Activated T-helper 1 cell treated with anti-CD3 and anti-CD28 coated beads, Interleukin-12 subunit alpha, Interleukin-12 subunit beta, Interleukin-2, Interleukin-4 antibody, amounts not matched to agents 30 ng/mL and 10 ng/mL and 1 ng/mL, durations not matched to agents 14 hours and 24 hours and 36 hours (primary cell): ENCODE measurements around the gene MED29. TPM values are rescaled to one million over a fixed set of nuclear protein-coding genes. Genes with fewer than 3 reads are reported as not detected.
A peak's percentile ranks its signal among the peaks of the same experiment; 100 is the strongest.

ENCODE experiments used
- DNase-seq: peaks from one replicate; pipeline ENCODE4 v3.0.0; 2021; ENCODE audit warnings: low spot score
- H3K27ac Mint-ChIP-seq: one replicate; pipeline ENCODE4 v1.8.0; 2021; ENCODE audit warnings: mild to moderate bottlenecking, mixed read lengths
- H3K27me3 Mint-ChIP-seq: one replicate; pipeline ENCODE4 v1.8.0; 2022; ENCODE audit warnings: mild to moderate bottlenecking, moderate library complexity, mixed read lengths; ENCODE audit not compliant: insufficient read depth
- H3K36me3 Mint-ChIP-seq: one replicate; pipeline ENCODE4 v1.8.0; 2021; ENCODE audit warnings: low read depth, mixed read lengths
- H3K4me1 Mint-ChIP-seq: one replicate; pipeline ENCODE4 v1.8.0; 2021; ENCODE audit warnings: low read depth, mixed read lengths
- H3K4me3 Mint-ChIP-seq: one replicate; pipeline ENCODE4 v1.8.0; 2021; ENCODE audit warnings: mild to moderate bottlenecking, moderate library complexity, mixed read lengths
- H3K9me3 Mint-ChIP-seq: one replicate; pipeline ENCODE4 v1.8.0; 2021; ENCODE audit warnings: mixed read lengths
- intact Hi-C: fragments of 100-400 bp; cut with micrococcal nuclease; formaldehyde crosslinking; loops from one replicate; pipeline ENCODE4 v1.15.1; 2024
- total RNA-seq: library from RNA; stranded (reverse); gene quantifications from 2 replicates; pipeline ENCODE4 v1.2.3, GENCODE V29; 2022

MED29 gene
- total RNA-seq, 1 donor from 2014 or later: 37.5 TPM

GRCh38 chr19:39412867-39413271 lies 21.7 kb downstream of the MED29 start:
- peaks cover 45% of the 10 kb centered on the region for H3K4me1 Mint-ChIP-seq
- H3K9me3 Mint-ChIP-seq: no peaks in the 10 kb centered on the region
- peak overlapping the region; percentile 86 for H3K27ac Mint-ChIP-seq
- peak overlapping the region; percentile 96 for H3K4me3 Mint-ChIP-seq
- peaks cover 17% of the 10 kb centered on the region for H3K36me3 Mint-ChIP-seq
- intact Hi-C loops: loop anchor here (1.0 to 5.0 kb wide), 12 partner anchors 17 to 1849 kb away; partner anchors contain the start of genes EID2, GMFG, HNRNPUL1 and MED29
- H3K27me3 Mint-ChIP-seq: no peaks in the 10 kb centered on the region
- DNase-seq: no peak

- Mint-ChIP-seq H3K27me3 (no peaks in the 10 kb centered on the region), H3K27ac (peak overlapping the region; percentile 86), H3K9me3 (no peaks in the 10 kb centered on the region), H3K4me3 (peak overlapping the region; percentile 96), H3K36me3 (peaks cover 13% of the 10 kb centered on the region), H3K4me1 (peaks cover 40% of the 10 kb centered on the region)
- DNase-seq: no peak
- intact Hi-C loops: loop anchor here (5.0 kb wide), 1 partner anchor 1849 kb away; the partner anchor contains the start of gene HNRNPUL1
Observed at GRCh38 chr19:39413272-39413910, 22.2 kb downstream of the MED29 start.

GRCh38 chr19:39413911-39414608 lies 22.9 kb downstream of the MED29 start:
- H3K9me3 Mint-ChIP-seq: no peaks in the 10 kb centered on the region
- DNase-seq: no peak
- H3K27me3 Mint-ChIP-seq: no peaks in the 10 kb centered on the region
- H3K36me3 Mint-ChIP-seq: peaks cover 7% of the 10 kb centered on the region
- H3K4me3 Mint-ChIP-seq: peak overlapping the region; percentile 92
- intact Hi-C loops: loop anchor here (5.0 kb wide), 1 partner anchor 1848 kb away; the partner anchor contains the start of gene HNRNPUL1
- peaks cover 33% of the 10 kb centered on the region for H3K4me1 Mint-ChIP-seq
- H3K27ac Mint-ChIP-seq: peak overlapping the region; percentile 69

- Mint-ChIP-seq H3K27me3 (no peaks in the 10 kb centered on the region), H3K36me3 (peaks cover 7% of the 10 kb centered on the region), H3K27ac (no peak overlapping the region), H3K9me3 (no peaks in the 10 kb centered on the region), H3K4me3 (peak overlapping the region; percentile 3), H3K4me1 (peaks cover 29% of the 10 kb centered on the region)
- DNase-seq: no peak
- intact Hi-C loops: no loop called here
Observed at GRCh38 chr19:39415111-39416046, 24.2 kb downstream of the MED29 start.

GRCh38 chr19:39416152-39417120 lies 25.3 kb downstream of the MED29 start:
- intact Hi-C loops: no loop called here
- Mint-ChIP-seq H3K36me3 (peaks cover 7% of the 10 kb centered on the region), H3K9me3 (no peaks in the 10 kb centered on the region), H3K27ac (no peak overlapping the region), H3K4me1 (peaks cover 19% of the 10 kb centered on the region), H3K4me3 (no peak overlapping the region), H3K27me3 (no peaks in the 10 kb centered on the region)
- no peak for DNase-seq

- no peaks in the 10 kb centered on the region for H3K27me3 Mint-ChIP-seq
- intact Hi-C loops: no loop called here
- peaks cover 12% of the 10 kb centered on the region for H3K4me1 Mint-ChIP-seq
- H3K27ac Mint-ChIP-seq: no peak overlapping the region
- no peaks in the 10 kb centered on the region for H3K9me3 Mint-ChIP-seq
- no peak overlapping the region for H3K4me3 Mint-ChIP-seq
- H3K36me3 Mint-ChIP-seq: peaks cover 7% of the 10 kb centered on the region
- no peak for DNase-seq
Observed at GRCh38 chr19:39417463-39418181, 26.4 kb downstream of the MED29 start.

GRCh38 chr19:39419003-39419402 lies 27.8 kb downstream of the MED29 start:
- Mint-ChIP-seq H3K27ac (no peak overlapping the region), H3K4me3 (peak overlapping the region; percentile 30), H3K36me3 (peaks cover 13% of the 10 kb centered on the region), H3K9me3 (no peaks in the 10 kb centered on the region), H3K4me1 (peaks cover 7% of the 10 kb centered on the region), H3K27me3 (no peaks in the 10 kb centered on the region)
- no peak for DNase-seq
- intact Hi-C loops: no loop called here

GRCh38 chr19:39420769-39421168 lies 29.6 kb downstream of the MED29 start:
- DNase-seq: no peak
- intact Hi-C loops: no loop called here
- Mint-ChIP-seq H3K27me3 (no peaks in the 10 kb centered on the region), H3K9me3 (no peaks in the 10 kb centered on the region), H3K4me3 (no peak overlapping the region), H3K27ac (no peak overlapping the region), H3K4me1 (no peaks in the 10 kb centered on the region), H3K36me3 (peaks cover 13% of the 10 kb centered on the region)

- Mint-ChIP-seq H3K4me1 (no peaks in the 10 kb centered on the region), H3K27me3 (no peaks in the 10 kb centered on the region), H3K27ac (no peak overlapping the region), H3K9me3 (no peaks in the 10 kb centered on the region), H3K4me3 (no peak overlapping the region), H3K36me3 (peaks cover 18% of the 10 kb centered on the region)
- no peak for DNase-seq
- intact Hi-C loops: no loop called here
Observed at GRCh38 chr19:39422020-39422419, 30.8 kb downstream of the MED29 start.

- no peak overlapping the region for H3K27ac Mint-ChIP-seq
- H3K27me3 Mint-ChIP-seq: no peaks in the 10 kb centered on the region
- intact Hi-C loops: no loop called here
Observed at GRCh38 chr19:39423258-39424086, 32.3 kb downstream of the MED29 start.

GRCh38 chr19:39424934-39425333 lies 33.8 kb downstream of the MED29 start:
- no peak for DNase-seq
- intact Hi-C loops: no loop called here
- no peak overlapping the region for H3K27ac Mint-ChIP-seq
- H3K36me3 Mint-ChIP-seq: peaks cover 16% of the 10 kb centered on the region
- H3K9me3 Mint-ChIP-seq: no peaks in the 10 kb centered on the region
- H3K4me1 Mint-ChIP-seq: no peaks in the 10 kb centered on the region
- H3K4me3 Mint-ChIP-seq: no peak overlapping the region
- no peaks in the 10 kb centered on the region for H3K27me3 Mint-ChIP-seq

More at GRCh38 chr19:39423258-39424086, 32.3 kb downstream of the MED29 start:
- no peaks in the 10 kb centered on the region for H3K9me3 Mint-ChIP-seq
- H3K4me3 Mint-ChIP-seq: no peak overlapping the region
- DNase-seq: no peak
- no peaks in the 10 kb centered on the region for H3K4me1 Mint-ChIP-seq
- peaks cover 16% of the 10 kb centered on the region for H3K36me3 Mint-ChIP-seq
